HG02973 (cell line): ENCODE data around the gene NRXN3.

Experiments
- ATAC-seq: cut with Tn5 transposase; IDR thresholded peaks from one replicate; pipeline ENCODE4 v1.9.1; 2021; ENCODE audit warnings: moderate library complexity; ENCODE audit not compliant: unreplicated experiment

The NRXN3 gene

GRCh38 chr14:79373451-79373850 is 1203.3 kb downstream of the NRXN3 start:
- no peak for ATAC-seq

- no peak for ATAC-seq
Measured at GRCh38 chr14:79375356-79375755, 1205.2 kb downstream of the NRXN3 start.

GRCh38 chr14:79376557-79376956 is 1206.4 kb downstream of the NRXN3 start:
- no peak for ATAC-seq

GRCh38 chr14:79378020-79378419 is 1207.8 kb downstream of the NRXN3 start:
- no peak for ATAC-seq

- ATAC-seq: no peak
Measured at GRCh38 chr14:79379266-79379665, 1209.1 kb downstream of the NRXN3 start.

GRCh38 chr14:79383031-79383430 is 1212.9 kb downstream of the NRXN3 start:
- no peak for ATAC-seq

GRCh38 chr14:79383475-79383874 is 1213.3 kb downstream of the NRXN3 start:
- ATAC-seq: no peak

- no peak for ATAC-seq
Measured at GRCh38 chr14:79395061-79395460, 1224.9 kb downstream of the NRXN3 start.

- ATAC-seq: no peak
Measured at GRCh38 chr14:79404874-79405511, 1234.8 kb downstream of the NRXN3 start.

GRCh38 chr14:79405512-79405910 is 1235.3 kb downstream of the NRXN3 start:
- ATAC-seq: no peak

GRCh38 chr14:79407572-79407971 is 1237.4 kb downstream of the NRXN3 start:
- ATAC-seq: no peak

GRCh38 chr14:79408696-79409095 is 1238.5 kb downstream of the NRXN3 start:
- no peak for ATAC-seq

GRCh38 chr14:79411403-79412174 is 1241.4 kb downstream of the NRXN3 start:
- ATAC-seq: no peak

- ATAC-seq: no peak
Measured at GRCh38 chr14:79412822-79413221, 1242.6 kb downstream of the NRXN3 start.

- ATAC-seq: no peak
Measured at GRCh38 chr14:79413734-79414428, 1243.7 kb downstream of the NRXN3 start.

GRCh38 chr14:79415726-79416125 is 1245.6 kb downstream of the NRXN3 start:
- ATAC-seq: no peak

GRCh38 chr14:79417961-79418360 is 1247.8 kb downstream of the NRXN3 start:
- no peak for ATAC-seq

- ATAC-seq: no peak
Measured at GRCh38 chr14:79418649-79419415, 1248.7 kb downstream of the NRXN3 start.

GRCh38 chr14:79419571-79420327 is 1249.6 kb downstream of the NRXN3 start:
- ATAC-seq: no peak

- ATAC-seq: no peak
Measured at GRCh38 chr14:79420725-79421124, 1250.6 kb downstream of the NRXN3 start.
